ENCODE results near the gene INPP5A.

GRCh38 chr10:132637477-132638129, 100.0 kb downstream of the INPP5A start:
- TF ChIP-seq CTCF (IDR thresholded peaks at IDR 0.05 in 8 of 11, conservative IDR thresholded peaks at IDR 0.05 in 3 of 11) (peak; percentile 68 to 94 (median 84)), POLR2A (IDR thresholded peaks at IDR 0.05) (no peak), POLR2AphosphoS5 (IDR thresholded peaks at IDR 0.05) (no peak)
